VCaP (cell line): ENCODE data around the gene BCL10.

Experiments
- H3K27ac ChIP-seq: fragments of 450-650 bp; 2 replicates; pipeline ENCODE4 v1.5.1; 2017
- CTCF ChIP-seq: fragments of 450-650 bp; conservative IDR thresholded peaks from 2 replicates; pipeline ENCODE4 v1.5.1; 2017; ENCODE audit warnings: mild to moderate bottlenecking, moderate library complexity

Gene BCL10

GRCh38 chr1:85216697-85217096 is 59.7 kb downstream of the BCL10 start:
- no peak for TF ChIP-seq CTCF
- H3K27ac ChIP-seq: no peak overlapping the region
